Keratinocyte (primary cell): ENCODE data around the gene ELP4. TPM values are rescaled to one million over a fixed set of nuclear protein-coding genes. Genes with fewer than 3 reads are reported as not detected.

Experiments used
- DNase-seq: peaks from one replicate; pipeline ENCODE4 v3.0.0-alpha.2; 2011; ENCODE audit warnings: low read depth, missing footprints, low spot score
- FAIRE-seq: peaks from 2 replicates; lab custom pipeline; 2011; peaks lifted over from hg19 to GRCh38; lab: Jason Lieb, UNC
- H2AFZ ChIP-seq: 2 replicates; pipeline ENCODE4 v1.6.0; 2012; ENCODE audit warnings: low read length, control low read depth, inconsistent platforms; ENCODE audit not compliant: control insufficient read depth
- H3K27ac ChIP-seq: 2 replicates; pipeline ENCODE4 v1.5.1; 2011; ENCODE audit warnings: low read length; ENCODE audit not compliant: control insufficient read depth, insufficient read depth
- H3K27me3 ChIP-seq: 3 replicates; pipeline ENCODE4 v1.6.0; 2011; ENCODE audit warnings: low read length; ENCODE audit not compliant: control insufficient read depth, insufficient read depth; ENCODE audit errors: extremely low read depth
- H3K36me3 ChIP-seq, 2 experiments: 2 replicates in 1 of 2; 3 replicates in 1 of 2; pipeline ENCODE4 v1.5.1; 2011; ENCODE audit warnings: low read length in 2 of 2, mild to moderate bottlenecking in 1 of 2; ENCODE audit not compliant: control insufficient read depth in 2 of 2, insufficient read depth in 2 of 2; ENCODE audit errors: extremely low read depth in 1 of 2
- H3K4me1 ChIP-seq: 3 replicates; pipeline ENCODE4 v1.5.1; 2011; ENCODE audit warnings: low read length; ENCODE audit not compliant: control insufficient read depth, insufficient read depth; ENCODE audit errors: extremely low read depth
- H3K4me2 ChIP-seq: 3 replicates; pipeline ENCODE4 v1.6.0; 2011; ENCODE audit warnings: low read depth, low read length; ENCODE audit not compliant: control insufficient read depth, insufficient read depth; ENCODE audit errors: extremely low read depth
- H3K4me3 ChIP-seq, 3 experiments: fragments of 200-600 bp in 1 of 3; sonication (generic) in 1 of 3; 2 replicates in 2 of 3; 3 replicates in 1 of 3; pipeline ENCODE4 v1.5.1; 2011 to 2016; ENCODE audit warnings: low read length in 3 of 3, mild to moderate bottlenecking in 3 of 3, control low read depth in 2 of 3, inconsistent platforms in 1 of 3, low read depth in 1 of 3, mixed read lengths in 1 of 3, mixed run types in 1 of 3, moderate library complexity in 1 of 3; ENCODE audit not compliant: control insufficient read depth in 2 of 3, insufficient read depth in 2 of 3; ENCODE audit errors: extremely low read depth in 1 of 3
- H3K79me2 ChIP-seq: 2 replicates; pipeline ENCODE4 v1.6.0; 2012; ENCODE audit warnings: low read length; ENCODE audit not compliant: control insufficient read depth, insufficient read depth
- H3K9ac ChIP-seq: 3 replicates; pipeline ENCODE4 v1.6.0; 2011; ENCODE audit warnings: low read length; ENCODE audit not compliant: control insufficient read depth, insufficient read depth; ENCODE audit errors: extremely low read depth
- H3K9me1 ChIP-seq: 3 replicates; pipeline ENCODE4 v1.6.0; 2011; ENCODE audit warnings: low read length; ENCODE audit not compliant: control insufficient read depth, insufficient read depth; ENCODE audit errors: extremely low read depth
- H3K9me3 ChIP-seq: 2 replicates; pipeline ENCODE4 v1.5.1; 2012; ENCODE audit warnings: low read depth, low read length; ENCODE audit not compliant: control insufficient read depth
- H4K20me1 ChIP-seq: 3 replicates; pipeline ENCODE4 v1.6.0; 2011; ENCODE audit warnings: low read length; ENCODE audit not compliant: control insufficient read depth, insufficient read depth; ENCODE audit errors: extremely low read depth
- CTCF ChIP-seq, 3 experiments: IDR thresholded peaks in 1 of 3; conservative IDR thresholded peaks in 1 of 3; optimal IDR thresholded peaks in 1 of 3; 2 replicates in 2 of 3; 3 replicates in 1 of 3; pipeline versions ENCODE3 to v1.5.1; 2011; ENCODE audit warnings: low read length in 3 of 3, mild to moderate bottlenecking in 3 of 3, moderate library complexity in 2 of 3, control low read depth in 1 of 3, inconsistent platforms in 1 of 3; ENCODE audit not compliant: insufficient read depth in 2 of 3; ENCODE audit errors: extremely low read depth in 1 of 3
- EZH2 ChIP-seq: IDR thresholded peaks from one replicate; pipeline ENCODE4 v1.6.1; 2012; ENCODE audit warnings: inconsistent platforms, mild to moderate bottlenecking, low read length, moderate library complexity
- dilution Hi-C: fragments of 300-500 bp; cut with MboI; formaldehyde crosslinking; loops from one replicate; pipeline ENCODE4 v1.7.0; 2020; ENCODE audit warnings: low sequenced_read_pairs; ENCODE audit not compliant: extremely low pct_ligation_motif_present
- polyA plus RNA-seq, 5 experiments: library from polyadenylated mRNA; depleted of rRNA in 3 of 5; stranded (reverse) in 3 of 5; stranded (forward) in 1 of 5; unstranded in 1 of 5; fragments of >200 nt; gene quantifications; 1 replicate in 1 of 5; 2 replicates in 3 of 5; 3 replicates in 1 of 5; pipeline versions ENCODE4 v1.2.1 to v1.2.3, GENCODE V29; 2011 to 2012; ENCODE audit warnings: missing spikeins in 2 of 5, low read depth in 1 of 5, low replicate concordance in 1 of 5

The ELP4 gene
- polyA plus RNA-seq, 1 donor (not counting 4 experiments of a cell fraction or from before 2014, with no cell fraction given) = 29.6 TPM

GRCh38 chr11:31529189-31529588, 19.6 kb downstream of the ELP4 start:
- dilution Hi-C loops = no loop called here
- no peaks in the 10 kb centered on the region for H3K9me1 ChIP-seq
- TF ChIP-seq CTCF (optimal IDR thresholded peaks at IDR 0.05 in 1 of 3, IDR thresholded peaks at IDR 0.05 in 1 of 3, conservative IDR thresholded peaks at IDR 0.05 in 1 of 3; ENCODE audit: extremely low read depth in 1 of 3, insufficient read depth in 2 of 3, low read length in 3 of 3) = no peak
- no peak for TF ChIP-seq EZH2
- H3K79me2 ChIP-seq = no peaks in the 10 kb centered on the region
- H3K27me3 ChIP-seq = no peaks in the 10 kb centered on the region
- FAIRE-seq (no peak), DNase-seq (no peak)
- H3K9me3 ChIP-seq = no peaks in the 10 kb centered on the region
- H2AFZ ChIP-seq = no peak overlapping the region
- H3K4me3 ChIP-seq = no peak overlapping the region
- peaks cover 0 to 2% of the 10 kb centered on the region in 2 experiments for H3K36me3 ChIP-seq
- no peak overlapping the region for H3K9ac ChIP-seq
- H4K20me1 ChIP-seq = no peaks in the 10 kb centered on the region
- H3K4me2 ChIP-seq = no peak overlapping the region
- H3K4me1 ChIP-seq = no peaks in the 10 kb centered on the region
- no peak overlapping the region for H3K27ac ChIP-seq

- DNase-seq (no peak), FAIRE-seq (no peak)
- Histone ChIP-seq H3K4me3 (no peak overlapping the region), H3K27me3 (no peaks in the 10 kb centered on the region), H3K27ac (no peak overlapping the region), H3K4me1 (no peaks in the 10 kb centered on the region), H3K9me3 (no peaks in the 10 kb centered on the region), H3K36me3 (no peaks in the 10 kb centered on the region), H3K79me2 (no peaks in the 10 kb centered on the region), H4K20me1 (no peaks in the 10 kb centered on the region), H3K4me2 (no peak overlapping the region), H2AFZ (no peak overlapping the region), H3K9me1 (no peaks in the 10 kb centered on the region), H3K9ac (no peak overlapping the region)
- dilution Hi-C loops = no loop called here
- TF ChIP-seq EZH2 (no peak), CTCF (optimal IDR thresholded peaks at IDR 0.05 in 1 of 3, IDR thresholded peaks at IDR 0.05 in 1 of 3, conservative IDR thresholded peaks at IDR 0.05 in 1 of 3; ENCODE audit: extremely low read depth in 1 of 3, insufficient read depth in 2 of 3, low read length in 3 of 3) (no peak)
Measured at GRCh38 chr11:31529701-31530100, 20.1 kb downstream of the ELP4 start.
